Trophoblast cell (in vitro differentiated cells and primary cell): Measurements from ENCODE around the gene HTR5A.
"Not testable (repeated sequence)": the region's sequence is repeated elsewhere in the genome, so short reads cannot be mapped to it uniquely, and the experiment has no call there.

Source experiments
- DNase-seq, 2 donors: peaks; one replicate each; pipeline ENCODE4 v3.0.0-alpha.2; 2016
- H2AFZ ChIP-seq: 2 replicates; pipeline ENCODE4 v1.6.1; 2013; ENCODE audit warnings: low read length, moderate library complexity, mild to moderate bottlenecking; ENCODE audit not compliant: insufficient read depth, poor library complexity
- H2AK5ac ChIP-seq: 2 replicates; pipeline ENCODE4 v1.6.1; 2013; ENCODE audit warnings: mild to moderate bottlenecking, low read length
- H2BK120ac ChIP-seq: 2 replicates; pipeline ENCODE4 v1.6.1; 2013; ENCODE audit warnings: low read length, mild to moderate bottlenecking, moderate library complexity; ENCODE audit not compliant: insufficient read depth, poor library complexity
- H2BK12ac ChIP-seq: 2 replicates; pipeline ENCODE4 v1.6.1; 2013; ENCODE audit warnings: mild to moderate bottlenecking, low read length, moderate library complexity
- H2BK5ac ChIP-seq: 2 replicates; pipeline ENCODE4 v1.6.1; 2013; ENCODE audit warnings: low read length, low read depth, moderate library complexity, mild to moderate bottlenecking; ENCODE audit not compliant: poor library complexity
- H3K14ac ChIP-seq: 2 replicates; pipeline ENCODE4 v1.6.1; 2013; ENCODE audit warnings: mild to moderate bottlenecking, low read length
- H3K18ac ChIP-seq: 2 replicates; pipeline ENCODE4 v1.6.1; 2013; ENCODE audit warnings: mild to moderate bottlenecking, low read length
- H3K23ac ChIP-seq: 2 replicates; pipeline ENCODE4 v1.6.1; 2013; ENCODE audit warnings: low read length
- H3K27ac ChIP-seq: 2 replicates; pipeline ENCODE4 v1.5.1; 2013; ENCODE audit warnings: low read depth, mild to moderate bottlenecking, inconsistent platforms, low read length, moderate library complexity
- H3K27me3 ChIP-seq: 2 replicates; pipeline ENCODE4 v1.6.1; 2013; ENCODE audit warnings: inconsistent platforms, mild to moderate bottlenecking, low read length, moderate library complexity; ENCODE audit not compliant: insufficient read depth
- H3K36me3 ChIP-seq, 2 experiments: 1 replicate in 1 of 2; 2 replicates in 1 of 2; pipeline ENCODE4 v1.6.1; 2013; ENCODE audit warnings: low read length in 2 of 2, mild to moderate bottlenecking in 2 of 2, moderate library complexity in 1 of 2; ENCODE audit not compliant: insufficient read depth in 2 of 2, control insufficient read depth in 1 of 2
- H3K4ac ChIP-seq: 2 replicates; pipeline ENCODE4 v1.6.1; 2013; ENCODE audit warnings: low read depth, mild to moderate bottlenecking, low read length, moderate library complexity
- H3K4me1 ChIP-seq, 2 experiments: 1 replicate in 1 of 2; 2 replicates in 1 of 2; pipeline ENCODE4 v1.6.1; 2013; ENCODE audit warnings: low read length in 2 of 2, mild to moderate bottlenecking in 2 of 2, moderate library complexity in 1 of 2; ENCODE audit not compliant: insufficient read depth in 2 of 2, control insufficient read depth in 1 of 2
- H3K4me2 ChIP-seq: 2 replicates; pipeline ENCODE4 v1.6.1; 2013; ENCODE audit warnings: inconsistent platforms, mild to moderate bottlenecking, low read length, moderate library complexity
- H3K4me3 ChIP-seq: 2 replicates; pipeline ENCODE4 v1.5.1; 2013; ENCODE audit warnings: mild to moderate bottlenecking, low read depth, low read length, inconsistent platforms
- H3K79me1 ChIP-seq: one replicate; pipeline ENCODE4 v1.6.1; 2013; ENCODE audit warnings: low read length
- H3K79me2 ChIP-seq: 2 replicates; pipeline ENCODE4 v1.6.1; 2013; ENCODE audit warnings: low read length, mild to moderate bottlenecking; ENCODE audit not compliant: control insufficient read depth, insufficient read depth, poor library complexity
- H3K9ac ChIP-seq: 2 replicates; pipeline ENCODE4 v1.6.1; 2013; ENCODE audit warnings: mild to moderate bottlenecking, low read length
- H3K9me3 ChIP-seq: 2 replicates; pipeline ENCODE4 v1.6.1; 2013; ENCODE audit warnings: low read depth, mild to moderate bottlenecking, control low read depth, inconsistent platforms, low read length; ENCODE audit not compliant: insufficient read depth
- H4K12ac ChIP-seq: 2 replicates; pipeline ENCODE4 v1.6.1; 2013; ENCODE audit warnings: low read depth, mild to moderate bottlenecking, low read length, moderate library complexity
- H4K8ac ChIP-seq: 2 replicates; pipeline ENCODE4 v1.6.1; 2013; ENCODE audit warnings: low read depth, mild to moderate bottlenecking, low read length, moderate library complexity
- H4K91ac ChIP-seq: one replicate; pipeline ENCODE4 v1.6.1; 2013; ENCODE audit warnings: low read depth, mild to moderate bottlenecking, low read length, moderate library complexity
- WGBS: extraction: QIAGEN DNeasy Blood & Tissue Kit; methylation state at CpG from one replicate; pipeline ENCODE4 v1.1.7; 2013; ENCODE audit warnings: missing lambda C conversion rate; ENCODE audit not compliant: insufficient read length, insufficient coverage; ENCODE audit errors: extremely low coverage; 5-methylcytosine and 5-hydroxymethylcytosine counted together

HTR5A gene

DNA sequence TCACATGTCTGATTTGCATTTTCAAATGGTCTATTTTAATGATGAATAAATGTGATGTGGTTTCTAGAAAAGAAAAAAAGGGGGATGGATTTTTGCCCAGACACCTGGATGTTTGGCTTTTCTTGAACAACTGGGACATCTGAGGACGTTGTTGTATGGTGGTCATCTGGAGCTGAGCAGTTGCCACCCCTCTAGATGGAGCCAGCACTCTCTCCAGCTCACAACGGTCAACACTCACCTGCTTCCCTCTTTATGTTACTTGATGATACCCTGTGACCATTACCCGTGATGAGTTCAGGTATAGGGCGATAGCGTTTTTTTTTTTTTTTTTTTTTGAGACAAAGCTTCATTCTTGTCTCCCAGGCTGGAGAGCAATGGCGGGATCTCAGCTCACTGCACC is 37.1 kb upstream of the HTR5A start:
- no peak overlapping the region for H2AK5ac ChIP-seq
- H2BK12ac ChIP-seq, result no peak overlapping the region
- no peak overlapping the region for H4K91ac ChIP-seq
- no peak overlapping the region for H2AFZ ChIP-seq
- no peak overlapping the region for H2BK5ac ChIP-seq
- no peak overlapping the region for H3K14ac ChIP-seq
- H3K4me1 ChIP-seq, result no peaks in the 10 kb centered on the region
- no peak overlapping the region for H3K9ac ChIP-seq
- H4K8ac ChIP-seq, result no peak overlapping the region
- no peak overlapping the region for H2BK120ac ChIP-seq
- no peaks in the 10 kb centered on the region for H3K79me1 ChIP-seq
- H3K23ac ChIP-seq, result no peak overlapping the region
- no peak overlapping the region for H3K4me2 ChIP-seq
- no peak for DNase-seq
- H3K18ac ChIP-seq, result no peak overlapping the region
- WGBS, result no CpG with 5 or more reads among the region's 6 CpGs
- no peaks in the 10 kb centered on the region for H3K36me3 ChIP-seq
- no peak overlapping the region for H3K27ac ChIP-seq
- no peaks in the 10 kb centered on the region for H3K9me3 ChIP-seq
- H3K4ac ChIP-seq, result no peak overlapping the region
- no peak overlapping the region for H4K12ac ChIP-seq
- no peaks in the 10 kb centered on the region for H3K79me2 ChIP-seq
- no peak overlapping the region for H3K4me3 ChIP-seq
- no peaks in the 10 kb centered on the region for H3K27me3 ChIP-seq

DNA sequence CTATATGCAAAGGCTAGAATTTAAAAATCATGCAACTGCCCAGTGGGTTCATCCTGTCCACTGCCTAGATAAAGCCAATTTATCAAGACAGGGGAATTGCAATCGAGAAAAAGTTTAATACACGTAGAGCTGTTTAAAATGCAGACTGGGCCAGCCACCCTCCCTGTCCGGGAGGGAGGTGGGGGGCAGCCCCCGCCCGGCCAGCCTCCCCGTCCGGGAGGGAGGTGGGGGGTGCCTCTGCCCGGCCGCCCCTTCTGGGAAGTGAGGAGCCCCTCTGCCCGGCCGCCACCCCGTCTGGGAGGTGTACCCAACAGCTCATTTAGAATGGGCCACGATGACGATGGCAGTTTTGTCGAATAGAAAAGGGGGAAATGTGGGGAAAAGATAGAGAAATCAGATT is 35.6 kb upstream of the HTR5A start:
- H4K8ac ChIP-seq, H2AFZ ChIP-seq, H2BK120ac ChIP-seq, H3K79me1 ChIP-seq, H3K18ac ChIP-seq, H2BK12ac ChIP-seq, H3K4ac ChIP-seq, H3K9ac ChIP-seq, H3K79me2 ChIP-seq, DNase-seq, H2AK5ac ChIP-seq, H3K36me3 ChIP-seq, H4K91ac ChIP-seq, H3K4me3 ChIP-seq, H3K4me2 ChIP-seq, H4K12ac ChIP-seq, H3K4me1 ChIP-seq, H3K14ac ChIP-seq, H3K9me3 ChIP-seq, H3K27me3 ChIP-seq, H3K23ac ChIP-seq, H2BK5ac ChIP-seq, H3K27ac ChIP-seq: not testable (repeated sequence)
- WGBS, result no CpG with 5 or more reads among the region's 15 CpGs

DNA sequence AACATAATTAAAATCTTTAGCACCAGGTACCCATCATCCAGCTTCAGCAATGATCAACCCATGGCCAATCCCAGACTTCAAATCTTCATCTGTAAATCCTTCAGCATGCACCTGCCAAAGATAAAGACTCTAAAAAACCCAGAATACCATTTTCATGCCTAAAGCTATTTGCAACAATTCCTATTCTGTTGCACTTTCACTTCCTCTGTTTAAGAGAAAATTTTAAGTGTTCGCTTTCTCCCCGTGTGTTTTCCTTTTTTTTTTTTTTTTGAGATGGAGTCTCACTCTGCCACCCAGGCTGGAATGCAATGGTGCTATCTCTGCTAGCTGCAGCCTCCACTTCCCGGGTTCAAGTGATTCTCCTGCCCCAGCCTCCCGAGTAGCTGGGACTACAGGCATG is 31.8 kb upstream of the HTR5A start:
- no peak overlapping the region for H2AK5ac ChIP-seq
- H3K79me2 ChIP-seq, result no peaks in the 10 kb centered on the region
- no CpG with 5 or more reads among the region's 4 CpGs for whole genome bisulfite sequencing
- H3K4ac ChIP-seq, result no peak overlapping the region
- no peaks in the 10 kb centered on the region for H3K79me1 ChIP-seq
- no peak overlapping the region for H3K9ac ChIP-seq
- no peak overlapping the region for H4K8ac ChIP-seq
- no peak overlapping the region for H3K4me2 ChIP-seq
- DNase-seq, result no peak
- H4K12ac ChIP-seq, result no peak overlapping the region
- H3K14ac ChIP-seq, result no peak overlapping the region
- H3K4me1 ChIP-seq, result no peaks in the 10 kb centered on the region
- no peak overlapping the region for H2BK5ac ChIP-seq
- no peak overlapping the region for H2BK120ac ChIP-seq
- H2BK12ac ChIP-seq, result no peak overlapping the region
- no peak overlapping the region for H3K23ac ChIP-seq
- H2AFZ ChIP-seq, result no peak overlapping the region
- no peaks in the 10 kb centered on the region for H3K27me3 ChIP-seq
- H3K18ac ChIP-seq, result no peak overlapping the region
- no peak overlapping the region for H4K91ac ChIP-seq
- no peaks in the 10 kb centered on the region for H3K9me3 ChIP-seq
- no peaks in the 10 kb centered on the region for H3K36me3 ChIP-seq
- H3K4me3 ChIP-seq, result no peak overlapping the region
- H3K27ac ChIP-seq, result no peak overlapping the region

DNA sequence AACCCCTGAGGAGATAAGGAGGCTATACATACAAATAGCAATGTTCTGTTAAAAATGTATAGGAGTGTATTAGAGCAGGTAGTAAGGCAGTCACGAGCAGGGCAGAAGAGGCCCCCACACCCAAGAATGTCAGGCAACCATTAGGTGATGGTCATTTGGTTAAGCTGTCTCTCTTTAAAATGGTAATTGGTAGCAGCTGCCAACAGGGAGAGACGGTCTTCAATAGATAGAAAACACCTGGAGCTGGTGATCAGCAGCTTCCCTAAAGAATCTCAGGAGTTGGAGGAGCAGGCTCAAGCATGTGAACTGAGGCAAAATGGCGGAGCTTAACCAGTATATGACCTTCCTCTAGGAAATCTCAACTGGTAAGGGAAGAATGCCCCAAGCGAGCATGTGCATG is 26.4 kb upstream of the HTR5A start:
- Histone ChIP-seq H2AK5ac (no peak overlapping the region), H4K12ac (no peak overlapping the region), H3K18ac (no peak overlapping the region), H3K23ac (no peak overlapping the region), H3K14ac (no peak overlapping the region), H3K9ac (no peak overlapping the region), H3K9me3 (no peaks in the 10 kb centered on the region), H3K36me3 (no peaks in the 10 kb centered on the region), H3K4me2 (no peak overlapping the region), H3K79me2 (no peaks in the 10 kb centered on the region), H2AFZ (no peak overlapping the region), H2BK120ac (no peak overlapping the region), H3K4me3 (no peak overlapping the region), H3K4me1 (no peaks in the 10 kb centered on the region), H4K91ac (no peak overlapping the region), H3K27ac (no peak overlapping the region), H3K79me1 (no peaks in the 10 kb centered on the region), H4K8ac (no peak overlapping the region), H3K4ac (no peak overlapping the region), H2BK12ac (no peak overlapping the region), H3K27me3 (no peaks in the 10 kb centered on the region), H2BK5ac (no peak overlapping the region)
- no peak for DNase-seq
- no CpG with 5 or more reads among the region's 4 CpGs for WGBS
